CD14-positive monocyte (primary cell): Measurements from ENCODE around the gene HLA-C. TPM values are rescaled to one million over a fixed set of nuclear protein-coding genes. Genes with fewer than 3 reads are reported as not detected.

ENCODE experiments used
- DNase-seq, 3 donors: peaks; one replicate each; pipeline ENCODE4 v3.0.0-alpha.2; 2011 to 2022
- H2AFZ ChIP-seq: 2 replicates; pipeline ENCODE4 v1.6.0; 2012; ENCODE audit warnings: mild to moderate bottlenecking, low read depth, low read length, inconsistent platforms; ENCODE audit not compliant: insufficient read depth, poor library complexity, severe bottlenecking
- H3K27ac ChIP-seq, 2 donors: 1 replicate in 1 of 2; 2 replicates in 1 of 2; pipeline ENCODE4 v1.5.1; 2012 to 2013; ENCODE audit warnings: low read length in 2 of 2, control low read depth in 1 of 2, inconsistent platforms in 1 of 2, low read depth in 1 of 2, mild to moderate bottlenecking in 1 of 2
- H3K27me3 ChIP-seq, 2 donors: one replicate each; pipeline versions ENCODE4 v1.6.0 to v1.6.1; 2011 to 2013; ENCODE audit warnings: low read length in 2 of 2; ENCODE audit not compliant: control insufficient read depth in 2 of 2, insufficient read depth in 2 of 2
- H3K36me3 ChIP-seq, 2 donors: replicated peaks in 1 of 2; 1 replicate in 1 of 2; 2 replicates in 1 of 2; pipeline versions ENCODE4 v1.5.1 to v1.6.1; 2012 to 2013; ENCODE audit warnings: low read length in 2 of 2, control low read depth in 1 of 2, inconsistent platforms in 1 of 2, mild to moderate bottlenecking in 1 of 2; ENCODE audit not compliant: insufficient read depth in 2 of 2, control insufficient read depth in 1 of 2
- H3K4me1 ChIP-seq, 2 donors: 1 replicate in 1 of 2; 2 replicates in 1 of 2; pipeline versions ENCODE4 v1.5.1 to v1.6.1; 2012 to 2013; ENCODE audit warnings: low read length in 2 of 2, control low read depth in 1 of 2, inconsistent platforms in 1 of 2, mild to moderate bottlenecking in 1 of 2, moderate library complexity in 1 of 2; ENCODE audit not compliant: insufficient read depth in 2 of 2, control insufficient read depth in 1 of 2
- H3K4me2 ChIP-seq: replicated peaks from 2 replicates; pipeline ENCODE3; 2012; ENCODE audit warnings: low read length, moderate library complexity, mild to moderate bottlenecking; ENCODE audit not compliant: poor library complexity, severe bottlenecking; ENCODE audit errors: extremely low read depth
- H3K4me3 ChIP-seq, 3 experiments: fragments of 200-600 bp in 1 of 3; sonication (generic) in 1 of 3; replicated peaks in 1 of 3; 1 replicate in 2 of 3; 2 replicates in 1 of 3; pipeline ENCODE4 v1.5.1; 2011 to 2013; ENCODE audit warnings: low read length in 3 of 3, mild to moderate bottlenecking in 3 of 3, control low read depth in 2 of 3, low read depth in 2 of 3, inconsistent platforms in 1 of 3, moderate library complexity in 1 of 3
- H3K79me2 ChIP-seq: 2 replicates; pipeline ENCODE4 v1.6.0; 2012; ENCODE audit warnings: mild to moderate bottlenecking, control low read depth, inconsistent platforms, low read length, moderate library complexity; ENCODE audit not compliant: insufficient read depth
- H3K9ac ChIP-seq: 2 replicates; pipeline ENCODE4 v1.6.0; 2017; ENCODE audit warnings: low read length, mild to moderate bottlenecking; ENCODE audit not compliant: insufficient read depth, poor library complexity, severe bottlenecking
- H3K9me3 ChIP-seq, 2 donors: replicated peaks in 1 of 2; 1 replicate in 1 of 2; 2 replicates in 1 of 2; pipeline versions ENCODE4 v1.5.1 to v1.6.1; 2012 to 2013; ENCODE audit warnings: low read length in 2 of 2, control low read depth in 1 of 2; ENCODE audit not compliant: control insufficient read depth in 1 of 2, insufficient read depth in 1 of 2
- H4K20me1 ChIP-seq: 2 replicates; pipeline ENCODE4 v1.6.0; 2012; ENCODE audit warnings: mild to moderate bottlenecking, low read length, control low read depth, moderate library complexity; ENCODE audit not compliant: insufficient read depth
- H3K27ac Mint-ChIP-seq, 7 donors: one replicate each; pipeline ENCODE4 v1.8.0; 2020; ENCODE audit warnings: mild to moderate bottlenecking in 7 of 7, mixed read lengths in 7 of 7, moderate library complexity in 6 of 7, inconsistent platforms in 2 of 7
- H3K27me3 Mint-ChIP-seq, 3 donors: one replicate each; pipeline ENCODE4 v1.8.0; 2021 to 2022; ENCODE audit warnings: low read depth in 3 of 3, mild to moderate bottlenecking in 3 of 3, mixed read lengths in 3 of 3, moderate library complexity in 3 of 3, inconsistent platforms in 1 of 3
- H3K36me3 Mint-ChIP-seq, 2 donors: one replicate each; pipeline ENCODE4 v1.8.0; 2020; ENCODE audit warnings: mixed read lengths in 2 of 2, inconsistent platforms in 1 of 2, mild to moderate bottlenecking in 1 of 2
- H3K4me1 Mint-ChIP-seq: one replicate; pipeline ENCODE4 v1.8.0; 2020; ENCODE audit warnings: mild to moderate bottlenecking, mixed read lengths
- H3K4me3 Mint-ChIP-seq, 2 donors: one replicate each; pipeline ENCODE4 v1.8.0; 2020; ENCODE audit warnings: mild to moderate bottlenecking in 2 of 2, mixed read lengths in 2 of 2, moderate library complexity in 1 of 2
- H3K9me3 Mint-ChIP-seq, 7 donors: one replicate each; pipeline ENCODE4 v1.8.0; 2020 to 2022; ENCODE audit warnings: mixed read lengths in 7 of 7, mild to moderate bottlenecking in 6 of 7, moderate library complexity in 6 of 7, inconsistent platforms in 2 of 7
- CTCF ChIP-seq: fragments of 200-600 bp; IDR thresholded peaks from one replicate; pipeline ENCODE4 v1.8.0; 2022; ENCODE audit warnings: antibody characterized with exemption, mild to moderate bottlenecking
- WGBS: methylation state at CpG from one replicate; pipeline ENCODE4 v1.1.5; 2013; ENCODE audit warnings: missing lambda C conversion rate; ENCODE audit not compliant: insufficient coverage; 5-methylcytosine and 5-hydroxymethylcytosine counted together
- intact Hi-C, 2 donors: fragments of 100-400 bp; cut with micrococcal nuclease; formaldehyde crosslinking; loops; one replicate each; pipeline versions ENCODE4 v1.15.0 to v1.15.1; 2023
- polyA plus RNA-seq, 3 donors: library from polyadenylated mRNA; depleted of rRNA in 1 of 3; unstranded in 2 of 3; stranded (reverse) in 1 of 3; fragments of 300-500 nt in 2 of 3; fragments of >200 nt in 1 of 3; fragmentation: Illumina TruSeq in 2 of 3; gene quantifications; 1 replicate in 2 of 3; 2 replicates in 1 of 3; pipeline ENCODE4 v1.2.3, GENCODE V29; 2012 to 2021

Gene HLA-C
- polyA plus RNA-seq, 3 donors: 1,088 to 2,224 (median 1,829) TPM

GRCh38 chr6:31228476-31228875 is 43.4 kb downstream of the HLA-C start:
- peaks cover 0 to 11% (median 0%) of the 10 kb centered on the region in 3 donors for H3K27me3 Mint-ChIP-seq
- Histone ChIP-seq H3K79me2 (no peaks in the 10 kb centered on the region), H3K4me3 (no peak overlapping the region), H3K9me3 (no peaks in the 10 kb centered on the region), H2AFZ (no peak overlapping the region), H3K27ac (no peak overlapping the region), H4K20me1 (no peaks in the 10 kb centered on the region), H3K27me3 (no peaks in the 10 kb centered on the region), H3K4me1 (peaks cover 5 to 6% of the 10 kb centered on the region in 2 donors), H3K4me2 (no peak overlapping the region), H3K9ac (no peak overlapping the region), H3K36me3 (no peaks in the 10 kb centered on the region)
- DNase-seq: no peak
- no peaks in the 10 kb centered on the region for H3K36me3 Mint-ChIP-seq
- H3K27ac Mint-ChIP-seq: no peak overlapping the region
- H3K9me3 Mint-ChIP-seq: peaks cover 0 to 5% (median 0%) of the 10 kb centered on the region in 7 donors
- no CpG with 5 or more reads among the region's 6 CpGs for WGBS
- intact Hi-C loops: no loop called here
- peaks cover 12% of the 10 kb centered on the region for H3K4me1 Mint-ChIP-seq
- H3K4me3 Mint-ChIP-seq: no peak overlapping the region
- TF ChIP-seq CTCF: no peak

DNA sequence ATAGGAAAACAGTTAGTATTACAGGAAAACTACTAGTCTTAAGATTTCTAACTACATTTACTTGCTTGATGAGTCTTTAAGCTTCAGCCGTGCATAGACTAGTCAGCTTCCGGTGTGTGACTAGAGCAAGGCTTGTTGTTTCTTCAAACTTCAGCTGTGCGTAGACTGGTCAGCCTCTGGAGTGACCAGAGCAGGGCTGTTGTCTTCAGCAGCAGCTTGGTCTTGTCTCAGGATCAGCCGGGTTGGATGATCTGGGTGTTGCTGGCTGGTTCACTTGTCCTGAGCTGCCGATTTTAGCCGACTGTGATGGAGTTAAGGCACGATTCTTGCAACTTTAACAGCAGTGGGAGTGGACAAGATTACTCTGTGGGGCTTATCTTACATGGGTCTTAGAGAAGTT is 44.7 kb downstream of the HLA-C start:
- peaks cover 12% of the 10 kb centered on the region for H3K4me1 Mint-ChIP-seq
- H2AFZ ChIP-seq: no peak overlapping the region
- H3K9me3 Mint-ChIP-seq: peaks cover 0 to 5% (median 0%) of the 10 kb centered on the region in 7 donors

More for the DNA sequence above, 44.7 kb downstream of the HLA-C start:
- no peak overlapping the region for H3K4me3 Mint-ChIP-seq
- H3K4me3 ChIP-seq: no peak overlapping the region
- H3K9ac ChIP-seq: no peak overlapping the region
- H3K9me3 ChIP-seq: no peaks in the 10 kb centered on the region
- DNase-seq: no peak
- H3K27ac Mint-ChIP-seq: peak overlapping the region in 1 of 7 donors; percentile 70
- H3K4me2 ChIP-seq: no peak overlapping the region
- no peaks in the 10 kb centered on the region for H4K20me1 ChIP-seq
- no peak overlapping the region for H3K27ac ChIP-seq
- H3K79me2 ChIP-seq: no peaks in the 10 kb centered on the region
- intact Hi-C loops: no loop called here
- no peaks in the 10 kb centered on the region for H3K36me3 ChIP-seq
- peaks cover 0 to 11% (median 0%) of the 10 kb centered on the region in 3 donors for H3K27me3 Mint-ChIP-seq
- H3K27me3 ChIP-seq: no peaks in the 10 kb centered on the region
- 95% methylated on average over 6 of the region's 7 CpGs for WGBS
- no peaks in the 10 kb centered on the region for H3K36me3 Mint-ChIP-seq
- H3K4me1 ChIP-seq: peaks cover 5 to 6% of the 10 kb centered on the region in 2 donors
- no peak for TF ChIP-seq CTCF
